ENCODE results near the gene OR8D4.

GRCh38 chr11:123852321-123852720 is 49.6 kb upstream of the OR8D4 start:
- no peak for TF ChIP-seq CTCF (IDR thresholded peaks at IDR 0.05)
- TF ChIP-seq POLR2A (IDR thresholded peaks at IDR 0.05): no peak

Data from body of pancreas (tissue), 4 donors.